OCI-LY1 (cell line): Measurements from ENCODE around the gene RGP1.
A peak's percentile ranks its signal among the peaks of the same experiment; 100 is the strongest.

Experiments used
- H2AFZ ChIP-seq: fragments of 200-600 bp; sonication (generic), shearing (Covaris generic); 2 replicates; pipeline ENCODE4 v1.6.0; 2014; ENCODE audit warnings: antibody characterized with exemption, mild to moderate bottlenecking, low read length
- H3F3A ChIP-seq: fragments of 200-600 bp; sonication (generic), shearing (Covaris generic); 2 replicates; pipeline ENCODE4 v1.6.0; 2014; ENCODE audit warnings: mild to moderate bottlenecking, antibody characterized with exemption, low read length, moderate library complexity; ENCODE audit not compliant: insufficient read depth
- H3K27ac ChIP-seq: fragments of 200-600 bp; sonication (generic); 2 replicates; pipeline ENCODE4 v1.5.1; 2014; ENCODE audit warnings: low read length, mixed run types, mild to moderate bottlenecking, low read depth; ENCODE audit not compliant: poor library complexity, severe bottlenecking
- H3K27me3 ChIP-seq: fragments of 200-600 bp; sonication (generic); 2 replicates; pipeline ENCODE4 v1.6.0; 2014; ENCODE audit warnings: antibody characterized with exemption, mild to moderate bottlenecking, low read length, moderate library complexity; ENCODE audit not compliant: insufficient read depth
- H3K36me3 ChIP-seq: fragments of 200-600 bp; sonication (generic); 2 replicates; pipeline ENCODE4 v1.6.1; 2014; ENCODE audit warnings: mild to moderate bottlenecking, antibody characterized with exemption, low read length, moderate library complexity, mixed read lengths; ENCODE audit not compliant: insufficient read depth
- H3K4me1 ChIP-seq: fragments of 200-600 bp; sonication (generic); 2 replicates; pipeline ENCODE4 v1.5.1; 2014; ENCODE audit warnings: mild to moderate bottlenecking, low read length, moderate library complexity; ENCODE audit not compliant: insufficient read depth, severe bottlenecking
- H3K4me2 ChIP-seq: fragments of 200-600 bp; sonication (generic), shearing (Covaris generic); 2 replicates; pipeline ENCODE4 v1.6.1; 2014; ENCODE audit warnings: low read length
- H3K4me3 ChIP-seq: fragments of 200-600 bp; sonication (generic); 2 replicates; pipeline ENCODE4 v1.5.1; 2014; ENCODE audit warnings: low read length, low read depth, mild to moderate bottlenecking, mixed read lengths; ENCODE audit not compliant: poor library complexity, severe bottlenecking
- H3K79me2 ChIP-seq: fragments of 200-600 bp; shearing (Covaris generic); 2 replicates; pipeline ENCODE4 v1.6.1; 2016; ENCODE audit warnings: mixed run types, low read length, mixed read lengths; ENCODE audit not compliant: insufficient read depth
- H3K9ac ChIP-seq: fragments of 200-600 bp; sonication (generic), shearing (Covaris generic); 2 replicates; pipeline ENCODE4 v1.6.1; 2014; ENCODE audit warnings: mild to moderate bottlenecking, low read length, mixed read lengths
- H3K9me2 ChIP-seq: fragments of 200-600 bp; sonication (generic), shearing (Covaris generic); 2 replicates; pipeline ENCODE4 v1.6.1; 2014; ENCODE audit warnings: low read depth, mild to moderate bottlenecking, low read length, mixed read lengths
- H3K9me3 ChIP-seq: fragments of 200-600 bp; shearing (Covaris generic); 2 replicates; pipeline ENCODE4 v1.6.1; 2014; ENCODE audit warnings: low read length, mixed read lengths
- H4K20me1 ChIP-seq: fragments of 200-600 bp; sonication (generic), shearing (Covaris generic); 2 replicates; pipeline ENCODE4 v1.6.0; 2016; ENCODE audit warnings: mild to moderate bottlenecking, low read length; ENCODE audit not compliant: insufficient read depth
- EZH2 ChIP-seq: fragments of 200-600 bp; sonication (generic), shearing (Covaris generic); IDR thresholded peaks from 2 replicates; pipeline ENCODE4 v1.8.0; 2017; ENCODE audit warnings: borderline replicate concordance, mixed run types, mild to moderate bottlenecking, antibody characterized with exemption, low read length, moderate library complexity, mixed read lengths
- TF ChIP-seq, protein P1 (sequence below): fragments of 200-600 bp; sonication (generic), shearing (Covaris generic); IDR thresholded peaks from 2 replicates; pipeline ENCODE4 v1.5.1; 2017; ENCODE audit warnings: mild to moderate bottlenecking, antibody characterized with exemption, low read length, moderate library complexity, mixed read lengths

The RGP1 gene

DNA sequence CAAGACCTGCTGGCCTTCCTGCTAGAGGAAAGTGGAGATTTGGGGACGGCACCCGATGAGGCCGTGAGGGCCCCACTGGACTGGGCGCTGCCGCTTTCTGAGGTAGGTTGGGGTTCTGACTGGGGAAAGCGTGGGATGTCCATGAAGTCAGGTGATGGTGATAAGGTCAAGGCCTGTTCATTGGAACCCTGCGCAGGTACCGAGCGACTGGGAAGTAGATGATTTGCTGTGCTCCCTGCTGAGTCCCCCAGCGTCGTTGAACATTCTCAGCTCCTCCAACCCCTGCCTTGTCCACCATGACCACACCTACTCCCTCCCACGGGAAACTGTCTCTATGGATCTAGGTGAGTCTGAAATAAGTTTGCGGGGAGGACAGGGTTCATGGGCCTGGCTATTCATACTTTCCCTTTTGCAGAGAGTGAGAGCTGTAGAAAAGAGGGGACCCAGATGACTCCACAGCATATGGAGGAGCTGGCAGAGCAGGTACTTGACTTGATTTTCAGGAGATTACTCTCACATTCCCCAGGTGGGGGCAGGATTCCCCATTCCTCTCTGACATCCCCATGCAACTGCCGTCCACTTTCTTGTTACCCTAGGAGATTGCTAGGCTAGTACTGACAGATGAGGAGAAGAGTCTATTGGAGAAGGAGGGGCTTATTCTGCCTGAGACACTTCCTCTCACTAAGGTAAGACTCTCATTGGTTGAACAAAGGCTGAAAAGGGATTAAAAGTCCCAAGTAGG lies 16.1 kb upstream of the RGP1 start:
- H3K4me1 ChIP-seq = peaks cover 46% of the 10 kb centered on the region
- H3K9ac ChIP-seq = peak overlapping the region; percentile 95
- peaks cover 32% of the 10 kb centered on the region for H3K36me3 ChIP-seq
- peak overlapping the region; percentile 96 for H3K4me3 ChIP-seq
- H3K4me2 ChIP-seq = peak overlapping the region; percentile 94
- TF ChIP-seq, protein P1, sequence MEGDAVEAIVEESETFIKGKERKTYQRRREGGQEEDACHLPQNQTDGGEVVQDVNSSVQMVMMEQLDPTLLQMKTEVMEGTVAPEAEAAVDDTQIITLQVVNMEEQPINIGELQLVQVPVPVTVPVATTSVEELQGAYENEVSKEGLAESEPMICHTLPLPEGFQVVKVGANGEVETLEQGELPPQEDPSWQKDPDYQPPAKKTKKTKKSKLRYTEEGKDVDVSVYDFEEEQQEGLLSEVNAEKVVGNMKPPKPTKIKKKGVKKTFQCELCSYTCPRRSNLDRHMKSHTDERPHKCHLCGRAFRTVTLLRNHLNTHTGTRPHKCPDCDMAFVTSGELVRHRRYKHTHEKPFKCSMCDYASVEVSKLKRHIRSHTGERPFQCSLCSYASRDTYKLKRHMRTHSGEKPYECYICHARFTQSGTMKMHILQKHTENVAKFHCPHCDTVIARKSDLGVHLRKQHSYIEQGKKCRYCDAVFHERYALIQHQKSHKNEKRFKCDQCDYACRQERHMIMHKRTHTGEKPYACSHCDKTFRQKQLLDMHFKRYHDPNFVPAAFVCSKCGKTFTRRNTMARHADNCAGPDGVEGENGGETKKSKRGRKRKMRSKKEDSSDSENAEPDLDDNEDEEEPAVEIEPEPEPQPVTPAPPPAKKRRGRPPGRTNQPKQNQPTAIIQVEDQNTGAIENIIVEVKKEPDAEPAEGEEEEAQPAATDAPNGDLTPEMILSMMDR = peak; percentile 6; the same call in 1 of the 2 replicates
- TF ChIP-seq EZH2 = no peak
- no peaks in the 10 kb centered on the region for H3F3A ChIP-seq
- H4K20me1 ChIP-seq = no peaks in the 10 kb centered on the region
- no peak overlapping the region for H2AFZ ChIP-seq
- H3K9me2 ChIP-seq = no peaks in the 10 kb centered on the region
- H3K27me3 ChIP-seq = no peaks in the 10 kb centered on the region
- no peaks in the 10 kb centered on the region for H3K9me3 ChIP-seq
- H3K79me2 ChIP-seq = peaks cover 27% of the 10 kb centered on the region
- peak overlapping the region; percentile 71 for H3K27ac ChIP-seq

DNA sequence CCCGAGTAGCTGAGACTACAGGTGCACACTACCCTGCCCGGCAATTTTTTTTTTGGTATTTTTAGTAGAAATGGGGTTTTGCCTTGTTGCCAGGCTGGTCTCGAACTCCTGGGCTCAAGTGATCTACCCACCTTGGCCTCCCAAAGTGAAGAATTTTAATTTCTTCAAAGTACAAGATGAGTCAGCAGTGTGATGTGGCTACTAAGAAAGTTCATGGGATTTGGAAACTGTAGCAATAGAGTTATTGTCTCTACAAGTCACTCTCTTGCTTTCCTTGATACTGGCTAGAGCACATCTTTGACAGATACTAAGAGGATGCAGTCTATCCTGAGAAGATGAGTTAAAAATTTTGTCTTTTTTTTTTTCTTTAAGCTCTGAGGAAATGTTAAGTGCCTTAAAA lies 15.0 kb upstream of the RGP1 start:
- no peaks in the 10 kb centered on the region for H3F3A ChIP-seq
- no peak overlapping the region for H3K4me3 ChIP-seq
- no peaks in the 10 kb centered on the region for H4K20me1 ChIP-seq
- H3K36me3 ChIP-seq = peaks cover 43% of the 10 kb centered on the region
- no peak overlapping the region for H3K27ac ChIP-seq
- H3K9me3 ChIP-seq = no peaks in the 10 kb centered on the region
- peaks cover 35% of the 10 kb centered on the region for H3K4me1 ChIP-seq
- H3K9me2 ChIP-seq = no peaks in the 10 kb centered on the region
- H3K4me2 ChIP-seq = no peak overlapping the region
- TF ChIP-seq, protein P1 = no peak
- TF ChIP-seq EZH2 = no peak
- no peak overlapping the region for H3K9ac ChIP-seq
- H3K79me2 ChIP-seq = peaks cover 19% of the 10 kb centered on the region
- H2AFZ ChIP-seq = no peak overlapping the region
- no peaks in the 10 kb centered on the region for H3K27me3 ChIP-seq

- peaks cover 6% of the 10 kb centered on the region for H3K79me2 ChIP-seq
- H3K9ac ChIP-seq = peak overlapping the region; percentile 12; the same call in 1 of the 2 replicates
- TF ChIP-seq EZH2 = no peak
- TF ChIP-seq, protein P1 = peak; percentile 89
- no peak overlapping the region for H2AFZ ChIP-seq
- no peak overlapping the region for H3K4me3 ChIP-seq
- peaks cover 58% of the 10 kb centered on the region for H3K36me3 ChIP-seq
- H3F3A ChIP-seq = no peaks in the 10 kb centered on the region
- no peaks in the 10 kb centered on the region for H4K20me1 ChIP-seq
- H3K9me3 ChIP-seq = no peaks in the 10 kb centered on the region
- no peak overlapping the region for H3K27ac ChIP-seq
- peaks cover 14% of the 10 kb centered on the region for H3K4me1 ChIP-seq
- no peaks in the 10 kb centered on the region for H3K27me3 ChIP-seq
- H3K4me2 ChIP-seq = no peak overlapping the region
- H3K9me2 ChIP-seq = no peaks in the 10 kb centered on the region
These were observed 12.9 kb upstream of the RGP1 start for GRCh38 chr9:35736201-35736633.
